B cell (primary cell): ENCODE results near the gene GKN1. TPM values are rescaled to one million over a fixed set of nuclear protein-coding genes. Genes with fewer than 3 reads are reported as not detected.

ENCODE experiments used
- ATAC-seq: fragments of 200-7000 bp; cut with Tn5 transposase; one replicate; pipeline ENCODE4 v1.10.0; 2021; ENCODE audit warnings: low read depth, mild to moderate bottlenecking, moderate number of reproducible peaks, moderate library complexity
- CTCF ChIA-PET: fragments of 350-600 bp; sonication (Branson Sonifier 250); formaldehyde crosslinking; loops from one replicate; lab custom pipeline; 2021; ENCODE audit warnings: antibody characterized with exemption, inconsistent platforms; lab: Charles Lee
- POLR2A ChIA-PET: fragments of 350-600 bp; sonication (Branson Sonifier 250); formaldehyde crosslinking; loops from one replicate; lab custom pipeline; 2021; ENCODE audit warnings: antibody characterized with exemption; lab: Charles Lee
- DNase-seq: peaks from one replicate; pipeline ENCODE4 v3.0.0; 2013
- H2AFZ ChIP-seq: 2 replicates; pipeline ENCODE4 v1.6.1; 2012; ENCODE audit warnings: mild to moderate bottlenecking, low read depth, low read length; ENCODE audit not compliant: insufficient read depth, poor library complexity, severe bottlenecking
- H3K27ac ChIP-seq, 2 donors: 1 replicate in 1 of 2; 2 replicates in 1 of 2; pipeline ENCODE4 v1.5.1; 2012 to 2013; ENCODE audit warnings: low read length in 2 of 2, mild to moderate bottlenecking in 2 of 2, moderate library complexity in 1 of 2
- H3K27me3 ChIP-seq, 4 experiments: fragments of 200-600 bp in 1 of 4; sonication (generic) in 1 of 4; replicated peaks in 1 of 4; 1 replicate in 2 of 4; 2 replicates in 2 of 4; pipeline versions ENCODE4 v1.6.1 to v1.7.0; 2013 to 2016; ENCODE audit warnings: low read length in 3 of 4, mild to moderate bottlenecking in 2 of 4, mixed read lengths in 1 of 4, moderate library complexity in 1 of 4; ENCODE audit not compliant: insufficient read depth in 4 of 4, control insufficient read depth in 3 of 4; ENCODE audit errors: control extremely low read depth in 1 of 4
- H3K36me3 ChIP-seq, 2 experiments: replicated peaks in 1 of 2; 1 replicate in 1 of 2; 2 replicates in 1 of 2; pipeline versions ENCODE4 v1.6.1 to v1.7.1; 2013; ENCODE audit warnings: low read length in 1 of 2; ENCODE audit not compliant: insufficient read depth in 2 of 2, control insufficient read depth in 1 of 2; ENCODE audit errors: control extremely low read depth in 1 of 2, extremely low read depth in 1 of 2
- H3K4me1 ChIP-seq, 2 donors: fragments of 200-600 bp in 1 of 2; sonication (generic) in 1 of 2; 1 replicate in 1 of 2; 2 replicates in 1 of 2; pipeline versions ENCODE4 v1.5.1 to v1.6.1; 2013 to 2017; ENCODE audit warnings: low read length in 2 of 2; ENCODE audit not compliant: control insufficient read depth in 2 of 2, insufficient read depth in 2 of 2
- H3K4me2 ChIP-seq: replicated peaks from 2 replicates; pipeline ENCODE3; 2012; ENCODE audit warnings: mild to moderate bottlenecking, low read depth, low read length; ENCODE audit not compliant: poor library complexity, severe bottlenecking
- H3K4me3 ChIP-seq, 5 experiments: fragments of 200-600 bp in 1 of 5; sonication (generic) in 1 of 5; 1 replicate in 3 of 5; 2 replicates in 2 of 5; pipeline versions ENCODE4 v1.5.1 to v1.7.0; 2011 to 2016; ENCODE audit warnings: low read length in 4 of 5, mild to moderate bottlenecking in 4 of 5, low read depth in 2 of 5, control low read depth in 1 of 5, moderate library complexity in 1 of 5; ENCODE audit not compliant: insufficient read depth in 1 of 5; ENCODE audit errors: control extremely low read depth in 1 of 5, extremely low read depth in 1 of 5
- H3K79me2 ChIP-seq: fragments of 200-600 bp; sonication (generic); one replicate; pipeline ENCODE4 v1.6.0; 2016; ENCODE audit warnings: low read length; ENCODE audit not compliant: control insufficient read depth, insufficient read depth
- H3K9ac ChIP-seq: fragments of 200-600 bp; sonication (generic); 2 replicates; pipeline ENCODE4 v1.6.1; 2017; ENCODE audit warnings: mild to moderate bottlenecking, low read length, moderate library complexity
- H3K9me3 ChIP-seq, 3 donors: one replicate each; pipeline versions ENCODE4 v1.6.1 to v1.7.1; 2013; ENCODE audit warnings: low read length in 2 of 3; ENCODE audit not compliant: control insufficient read depth in 2 of 3, insufficient read depth in 1 of 3; ENCODE audit errors: control extremely low read depth in 1 of 3
- H4K20me1 ChIP-seq: 2 replicates; pipeline ENCODE4 v1.6.0; 2012; ENCODE audit warnings: mild to moderate bottlenecking, low read length; ENCODE audit not compliant: insufficient read depth, control insufficient read depth, poor library complexity, severe bottlenecking
- H3K27ac Mint-ChIP-seq: one replicate; pipeline ENCODE4 v1.8.0; 2021; ENCODE audit warnings: mixed read lengths
- H3K27me3 Mint-ChIP-seq: one replicate; pipeline ENCODE4 v1.8.0; 2021; ENCODE audit warnings: mixed read lengths
- H3K4me1 Mint-ChIP-seq: one replicate; pipeline ENCODE4 v1.8.0; 2021; ENCODE audit warnings: mixed read lengths
- H3K4me3 Mint-ChIP-seq: one replicate; pipeline ENCODE4 v1.8.0; 2021; ENCODE audit warnings: mixed read lengths
- H3K9me3 Mint-ChIP-seq: one replicate; pipeline ENCODE4 v1.8.0; 2022; ENCODE audit warnings: mixed read lengths; ENCODE audit not compliant: insufficient read depth
- CTCF ChIP-seq: fragments of 200-600 bp; IDR thresholded peaks from one replicate; pipeline ENCODE4 v1.8.0; 2022; ENCODE audit warnings: antibody characterized with exemption, mild to moderate bottlenecking
- EZH2 ChIP-seq: IDR thresholded peaks from 2 replicates; pipeline ENCODE4 v1.6.1; 2012; ENCODE audit warnings: borderline replicate concordance, low read depth, mild to moderate bottlenecking, moderate library complexity, low read length; ENCODE audit not compliant: insufficient read depth, poor library complexity, severe bottlenecking
- WGBS: methylation state at CpG from one replicate; pipeline ENCODE4 v1.1.5; 2013; ENCODE audit warnings: missing lambda C conversion rate; ENCODE audit not compliant: insufficient coverage; 5-methylcytosine and 5-hydroxymethylcytosine counted together
- intact Hi-C: fragments of 100-400 bp; cut with micrococcal nuclease; formaldehyde crosslinking; loops from one replicate; pipeline ENCODE4 v1.10.0; 2022
- polyA plus RNA-seq: library from polyadenylated mRNA; depleted of rRNA; stranded (reverse); fragments of >200 nt; gene quantifications from 2 replicates; pipeline ENCODE4 v1.2.3, GENCODE V29; 2012
- total RNA-seq, 2 donors: library from RNA; stranded (reverse); fragments of 120-200 nt in 1 of 2; gene quantifications; 1 replicate in 1 of 2; 2 replicates in 1 of 2; pipeline versions ENCODE4 v1.2.3 to v1.2.4, GENCODE V29; 2013 to 2022

GKN1 gene
- total and polyA plus RNA-seq, 2 donors (not counting 1 experiment from before 2014, with no cell fraction given) = not detected

GRCh38 chr2:68931149-68931711 is 43.2 kb upstream of the GKN1 start:
- intact Hi-C loops = no loop called here
- Mint-ChIP-seq H3K27me3 (peaks cover 8% of the 10 kb centered on the region), H3K4me1 (no peaks in the 10 kb centered on the region), H3K4me3 (no peak overlapping the region), H3K9me3 (peaks cover 6% of the 10 kb centered on the region), H3K27ac (peak overlapping the region; percentile 34)
- no peak overlapping the region for H3K27ac ChIP-seq
- ChIA-PET POLR2A (no interaction called here), CTCF (interaction anchor here (0.9 to 3.1 kb wide), 2 partner anchors 13 to 222 kb away, joined by 3 to 15 read pairs; no protein-coding TSS in a partner anchor)
- H3K9me3 ChIP-seq = peaks cover 0 to 11% (median 5%) of the 10 kb centered on the region in 3 donors
- no peak overlapping the region for H3K9ac ChIP-seq
- H3K4me1 ChIP-seq = no peaks in the 10 kb centered on the region
- no peak overlapping the region for H3K4me3 ChIP-seq
- 70% methylated on average over 2 of the region's 3 CpGs for WGBS
- no peak for DNase-seq
- TF ChIP-seq CTCF (no peak), EZH2 (no peak)
- ATAC-seq = no peak
- no peak overlapping the region for H3K4me2 ChIP-seq
- peaks cover 0 to 5% (median 0%) of the 10 kb centered on the region in 4 experiments for H3K27me3 ChIP-seq
- H2AFZ ChIP-seq = no peak overlapping the region
- no peaks in the 10 kb centered on the region for H3K79me2 ChIP-seq
- H3K36me3 ChIP-seq = no peaks in the 10 kb centered on the region
- no peaks in the 10 kb centered on the region for H4K20me1 ChIP-seq

DNA sequence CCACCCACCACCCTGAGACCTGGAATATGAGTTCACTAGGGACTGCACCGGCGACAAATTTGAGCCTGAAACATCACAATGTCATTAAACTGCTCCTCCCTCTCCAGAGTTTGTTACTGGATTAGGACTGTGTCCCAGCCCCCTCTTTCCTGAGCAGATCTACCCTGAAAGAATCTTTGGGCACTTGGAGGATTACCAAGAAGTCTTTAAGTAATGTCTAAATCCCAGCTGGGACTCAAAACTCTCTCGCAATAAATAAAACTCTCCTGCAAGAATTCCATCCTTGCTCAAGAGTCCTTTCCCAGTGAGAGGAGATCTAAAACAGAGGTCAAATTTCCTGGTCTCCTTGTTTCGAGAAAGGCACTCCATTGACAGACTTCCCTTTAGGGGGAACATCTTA is 42.6 kb upstream of the GKN1 start:
- peaks cover 0 to 11% (median 5%) of the 10 kb centered on the region in 3 donors for H3K9me3 ChIP-seq
- CTCF ChIA-PET = interaction anchor here (3.1 kb wide), 1 partner anchor 12 kb away, joined by 15 read pairs; no protein-coding TSS in a partner anchor
- H3K27ac ChIP-seq = no peak overlapping the region
- peaks cover 0 to 5% (median 0%) of the 10 kb centered on the region in 4 experiments for H3K27me3 ChIP-seq
- POLR2A ChIA-PET = no interaction called here
- Mint-ChIP-seq H3K9me3 (peaks cover 6% of the 10 kb centered on the region), H3K4me3 (no peak overlapping the region), H3K4me1 (no peaks in the 10 kb centered on the region), H3K27ac (no peak overlapping the region), H3K27me3 (peaks cover 8% of the 10 kb centered on the region)
- no peaks in the 10 kb centered on the region for H3K79me2 ChIP-seq
- 75% methylated on average over 4 of the region's 4 CpGs for WGBS
- H2AFZ ChIP-seq = no peak overlapping the region
- ATAC-seq (no peak), DNase-seq (no peak)
- TF ChIP-seq EZH2 = no peak
- TF ChIP-seq CTCF = no peak
- H3K9ac ChIP-seq = no peak overlapping the region
- H3K4me2 ChIP-seq = no peak overlapping the region
- H3K36me3 ChIP-seq = no peaks in the 10 kb centered on the region
- H3K4me1 ChIP-seq = no peaks in the 10 kb centered on the region
- no peaks in the 10 kb centered on the region for H4K20me1 ChIP-seq
- H3K4me3 ChIP-seq = no peak overlapping the region
- intact Hi-C loops = no loop called here
